Globus pallidus (tissue), 1 donor: Measurements from ENCODE around the gene MON1A.

Experiments used
- DNase-seq: peaks from one replicate; pipeline ENCODE4 v3.0.0-alpha.2; 2015; ENCODE audit warnings: low spot score

Gene MON1A

DNA sequence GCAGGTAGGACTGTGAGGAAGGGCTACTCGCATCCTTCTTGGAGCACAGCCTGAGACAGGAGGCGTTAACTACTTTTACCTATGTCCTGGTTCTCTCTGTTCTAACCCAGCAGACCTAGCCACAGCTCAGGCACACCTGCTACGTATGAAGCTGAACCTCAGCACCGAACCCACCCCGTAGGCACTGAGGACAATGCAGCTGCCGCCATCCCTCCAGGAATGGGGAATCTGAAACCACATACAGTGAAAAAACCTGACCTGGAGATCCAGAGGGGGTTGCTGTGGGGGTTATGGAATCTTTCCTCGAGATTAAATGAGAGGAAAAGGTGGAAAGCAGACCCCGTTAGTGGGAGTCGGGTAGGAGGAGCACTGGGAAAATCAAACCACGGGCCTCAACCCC lies 40.3 kb downstream of the MON1A start:
- DNase-seq = no peak

DNA sequence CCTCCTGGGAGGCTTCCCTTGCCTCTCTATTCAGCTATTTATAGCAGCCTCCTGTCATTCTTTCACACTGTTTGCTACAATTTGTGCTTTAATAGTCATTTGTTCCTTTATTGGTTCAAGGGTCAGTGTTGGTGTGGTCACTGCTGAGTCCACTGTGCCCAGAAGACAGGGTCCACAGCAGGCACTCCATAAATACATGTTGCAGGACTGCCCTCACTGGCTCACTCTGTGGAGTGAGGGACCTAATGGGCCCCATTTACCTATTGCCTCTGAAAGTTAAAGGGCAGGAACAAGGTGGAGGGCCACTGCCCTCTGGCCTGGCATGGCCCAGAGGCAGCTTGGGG lies 42.7 kb downstream of the MON1A start:
- no peak for DNase-seq

DNA sequence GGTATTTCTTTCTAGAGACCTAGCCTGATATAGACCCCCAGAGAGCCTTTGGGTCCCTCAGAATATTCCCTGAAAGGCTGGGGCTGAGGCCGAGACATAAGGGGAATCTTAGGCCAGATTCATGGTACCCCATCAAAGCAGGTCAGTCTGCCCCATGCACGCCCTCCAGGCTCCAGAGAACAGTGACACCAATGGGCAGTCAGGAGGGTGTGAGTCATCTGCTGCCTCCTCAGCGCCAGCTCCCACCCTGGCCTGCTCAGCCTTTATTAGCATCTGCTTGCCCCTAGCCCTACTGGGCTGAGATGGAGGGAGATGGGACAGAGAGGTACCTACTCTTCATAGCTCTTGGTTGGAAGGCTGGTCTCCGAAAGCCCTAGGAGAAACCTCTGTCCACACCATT lies 45.6 kb downstream of the MON1A start:
- no peak for DNase-seq

DNA sequence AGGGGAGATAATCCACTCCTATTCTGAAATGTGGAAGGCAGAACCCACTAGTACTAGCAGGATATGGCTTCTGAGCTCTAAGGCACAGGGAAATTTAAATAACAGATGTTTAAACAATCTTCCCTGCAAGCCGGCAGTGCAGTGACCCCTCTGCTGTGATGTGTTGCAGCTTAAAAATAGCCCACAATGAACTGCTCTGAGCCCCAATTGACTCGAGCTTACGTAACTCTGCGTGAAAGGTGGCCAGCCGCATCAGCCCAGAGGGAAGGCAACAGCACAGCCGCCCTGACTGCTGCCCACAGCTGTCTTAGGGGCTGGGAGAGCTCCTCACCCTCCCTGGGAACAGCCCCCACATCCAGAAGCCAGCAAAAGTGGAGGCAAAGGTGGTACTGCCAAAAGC lies 47.4 kb downstream of the MON1A start:
- DNase-seq = no peak

DNA sequence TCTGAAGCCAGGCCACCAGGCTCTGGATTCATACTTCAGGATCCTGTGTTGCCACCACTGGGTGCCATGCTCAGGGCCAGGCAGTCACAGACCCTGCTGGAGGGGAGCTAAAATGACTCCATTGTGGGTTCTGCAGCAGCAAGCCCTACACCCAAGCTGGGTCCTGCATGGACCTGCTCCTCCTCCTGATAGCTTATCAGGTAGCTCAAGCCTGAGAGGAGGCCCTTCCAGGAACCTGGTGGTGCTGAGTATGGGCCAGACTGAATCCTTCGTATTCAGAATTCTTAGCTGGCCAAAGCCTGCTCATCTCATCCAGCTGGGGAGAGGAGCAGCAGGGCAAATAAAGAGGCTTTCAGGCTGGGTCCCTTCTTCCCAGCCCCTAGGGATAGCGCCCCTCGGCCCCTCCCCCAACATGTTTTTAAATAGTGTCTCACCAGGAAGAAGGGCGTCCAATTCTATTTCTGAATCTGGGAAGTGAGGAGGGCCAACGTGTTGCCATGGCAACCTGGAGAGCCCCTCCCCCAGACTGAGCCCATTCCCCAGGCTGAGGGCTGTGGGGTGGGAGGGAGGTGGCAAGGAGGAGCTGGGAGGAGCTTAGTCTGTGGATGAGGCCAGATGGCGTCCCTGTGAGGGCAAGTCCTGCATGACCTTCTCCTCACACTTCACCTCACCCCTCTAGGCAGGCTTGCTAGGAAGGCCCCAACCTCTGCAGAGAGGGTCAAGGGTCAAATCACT lies 48.9 kb downstream of the MON1A start:
- DNase-seq = no peak

DNA sequence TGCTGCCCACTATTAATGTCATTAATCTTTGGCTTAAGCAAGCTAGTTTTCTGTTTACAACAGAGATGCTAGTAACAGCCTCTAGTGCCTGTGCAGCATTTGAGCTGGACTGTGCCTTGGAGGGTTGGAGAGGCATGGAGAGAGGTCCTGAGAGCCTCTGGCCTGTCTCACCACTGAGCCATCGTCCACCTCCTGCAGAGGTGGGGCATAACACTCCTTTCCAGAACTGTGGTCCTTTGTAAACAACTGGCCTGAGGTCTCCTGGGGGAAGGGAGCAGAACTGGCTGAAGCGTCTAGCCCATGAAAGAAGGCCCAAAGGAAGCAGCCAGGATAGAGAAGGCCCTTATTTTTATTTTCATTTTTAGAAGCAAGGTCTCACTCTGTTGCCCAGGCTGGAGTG lies 49.9 kb downstream of the MON1A start:
- no peak for DNase-seq

DNA sequence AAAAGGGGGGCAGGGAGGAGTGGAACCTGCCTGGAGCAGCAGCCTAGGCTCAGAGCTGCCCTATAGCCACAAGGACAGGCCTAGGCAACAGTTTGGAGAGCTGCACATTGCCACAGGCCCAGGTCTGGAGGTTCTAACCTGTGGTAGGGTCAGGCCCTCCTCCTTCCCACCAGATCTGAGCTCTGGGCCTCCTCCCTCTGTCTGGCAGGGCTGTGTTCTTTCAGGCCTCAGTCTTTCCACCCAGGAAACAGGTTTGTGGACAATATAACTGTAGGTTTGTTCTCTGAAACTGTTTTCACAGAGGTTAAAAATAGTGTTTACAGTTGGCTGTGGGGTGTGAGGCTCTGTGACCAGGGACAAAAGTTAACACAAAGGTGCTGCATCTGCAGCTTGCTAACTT lies 50.9 kb downstream of the MON1A start:
- no peak for DNase-seq

DNA sequence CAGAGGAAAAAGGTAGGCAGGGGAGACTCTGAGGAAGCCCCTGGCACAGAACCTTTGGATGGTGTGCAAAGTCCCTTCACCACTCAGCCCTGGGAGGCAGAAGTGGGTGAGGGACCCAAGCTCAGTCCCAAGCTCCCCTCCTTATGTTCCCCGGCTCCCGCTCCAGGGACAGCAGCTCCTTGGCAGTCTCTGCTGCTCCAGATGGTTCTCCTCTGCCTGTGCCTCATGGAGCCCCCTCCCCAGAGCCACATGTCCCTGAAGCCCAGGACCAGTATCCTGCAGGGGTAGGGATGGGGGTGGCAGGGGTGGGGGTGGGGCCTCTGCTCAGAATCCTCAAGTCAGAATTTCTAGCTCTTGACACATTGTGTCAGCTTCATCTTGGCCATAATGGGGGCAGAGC lies 51.9 kb downstream of the MON1A start:
- no peak for DNase-seq

DNA sequence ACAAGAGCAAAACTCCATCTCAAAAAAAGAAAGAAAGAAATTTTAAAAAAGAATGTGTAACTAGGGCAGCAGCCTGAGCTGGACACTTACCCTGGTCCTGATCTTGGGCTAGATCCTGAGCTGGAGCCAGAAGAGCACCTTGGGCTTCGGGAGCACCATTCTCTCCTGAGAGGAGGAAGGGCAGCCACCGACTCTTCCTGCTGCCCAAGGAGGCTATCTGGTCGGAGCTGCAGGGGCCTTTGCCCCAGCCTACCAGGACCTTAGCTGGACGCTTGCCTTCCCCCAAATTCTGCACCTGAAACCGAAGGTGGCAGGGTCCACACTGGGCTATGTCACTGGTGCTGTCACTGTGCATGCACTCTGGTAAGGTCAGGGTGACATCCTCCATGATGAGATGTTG lies 53.0 kb downstream of the MON1A start:
- DNase-seq = no peak

DNA sequence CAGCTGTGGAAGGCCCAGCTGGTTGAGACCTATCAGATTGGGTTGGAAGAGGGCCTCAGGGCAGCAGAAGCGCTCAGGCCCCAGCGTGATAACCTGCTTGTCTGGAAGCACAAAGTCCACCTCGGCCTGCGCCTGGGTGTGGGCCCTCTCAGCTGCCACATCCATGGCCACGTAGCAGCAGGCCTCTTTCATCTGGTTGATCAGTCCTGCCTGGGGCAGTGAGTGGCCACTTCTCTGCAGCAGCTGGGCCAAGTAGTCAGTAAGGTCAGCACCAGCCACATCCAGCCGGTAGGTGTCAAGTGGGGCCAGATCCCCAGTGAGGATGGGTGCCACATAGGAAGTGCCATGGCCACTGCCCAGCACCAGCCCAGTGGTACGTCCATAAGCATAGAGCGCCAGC lies 56.0 kb downstream of the MON1A start:
- no peak for DNase-seq

DNA sequence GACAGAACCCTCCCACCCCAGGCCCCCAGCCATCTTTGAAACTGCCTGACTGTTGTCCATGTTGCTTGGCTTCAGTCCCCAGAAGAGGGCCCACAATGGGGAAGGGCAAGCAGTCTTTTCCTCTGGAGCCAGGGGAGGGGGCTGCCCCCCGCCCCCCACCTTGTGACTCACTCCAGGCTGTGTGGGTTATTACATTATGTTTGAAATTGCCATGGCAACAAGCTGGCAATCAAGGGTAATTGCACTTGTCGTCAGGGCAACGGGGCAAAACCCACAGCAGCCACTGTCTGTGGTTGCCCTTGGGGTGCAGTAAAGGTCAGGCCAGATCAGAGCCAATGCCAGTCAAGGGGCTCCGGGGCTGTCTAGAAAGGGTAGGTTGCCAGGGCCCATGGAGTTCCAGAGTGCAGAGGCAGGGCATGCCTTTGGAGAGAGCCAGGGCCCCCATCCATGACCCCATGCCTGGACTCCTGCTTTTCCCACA lies 56.8 kb downstream of the MON1A start:
- DNase-seq = no peak

DNA sequence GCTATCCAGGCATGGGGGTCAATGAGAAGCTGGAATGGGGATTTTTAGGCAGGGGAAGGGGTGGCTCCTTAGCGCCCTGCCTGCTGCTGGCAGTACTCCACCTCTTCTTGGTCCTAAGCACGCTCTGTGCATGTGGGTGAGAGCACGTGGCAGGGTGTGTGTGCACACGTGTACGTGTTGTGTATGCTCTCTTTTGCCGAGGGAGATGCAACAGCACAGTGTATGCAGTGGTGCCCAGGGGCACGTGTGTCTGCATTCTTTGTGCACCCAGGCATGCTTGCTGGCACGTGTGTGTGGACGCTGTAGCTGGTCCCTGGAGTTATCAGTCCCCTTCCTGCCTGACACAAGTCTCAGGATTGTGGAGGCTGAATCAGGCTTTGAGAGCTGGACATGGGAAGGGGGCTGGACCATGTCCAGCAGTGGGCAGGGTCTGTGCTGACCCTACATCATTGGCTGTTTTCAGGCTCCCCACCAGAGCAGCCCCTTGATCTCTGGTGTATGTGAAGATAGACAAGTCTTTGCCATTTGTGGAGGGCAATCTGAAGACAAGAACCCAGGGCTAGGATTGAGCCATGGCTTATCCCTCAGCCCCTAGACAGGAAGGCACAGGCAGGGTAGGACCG lies 58.0 kb downstream of the MON1A start:
- DNase-seq = no peak

DNA sequence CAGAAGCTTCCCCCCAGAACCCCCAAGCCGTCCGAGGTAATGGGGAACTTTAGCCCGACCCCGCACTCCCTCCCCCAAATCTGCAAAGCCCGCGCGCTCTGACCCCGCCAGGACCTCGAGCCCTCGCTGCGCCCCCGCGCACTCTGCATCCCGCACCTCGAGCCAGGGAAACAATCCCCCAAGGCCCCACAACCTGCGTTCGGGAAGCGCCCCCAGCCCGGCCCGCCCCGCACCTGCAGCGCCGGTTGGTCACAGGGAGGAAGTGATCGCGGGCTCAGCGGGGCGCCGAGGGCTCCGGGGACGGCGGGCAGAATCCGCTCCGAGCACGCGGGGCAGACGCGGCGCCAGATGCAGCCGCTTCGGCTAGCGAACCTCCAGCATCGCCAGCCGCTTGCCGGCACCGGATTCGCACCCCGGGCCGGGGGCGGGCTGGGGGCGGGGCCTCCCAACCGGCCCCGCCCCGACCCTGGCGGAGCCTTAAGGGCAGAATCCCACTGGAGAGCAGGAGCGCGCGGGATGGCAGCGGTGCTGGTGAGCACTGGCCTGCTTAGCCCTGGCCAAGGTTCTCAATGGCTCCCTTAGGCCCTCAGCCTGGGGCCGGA lies 60.0 kb downstream of the MON1A start, which contains the start of gene CAMKV:
CAMKV (minus strand) TSS at position 382 of the 602 bp plus-strand sequence. CDS start 7,518 bp downstream, outside the sequence.
- DNase-seq = no peak

DNA sequence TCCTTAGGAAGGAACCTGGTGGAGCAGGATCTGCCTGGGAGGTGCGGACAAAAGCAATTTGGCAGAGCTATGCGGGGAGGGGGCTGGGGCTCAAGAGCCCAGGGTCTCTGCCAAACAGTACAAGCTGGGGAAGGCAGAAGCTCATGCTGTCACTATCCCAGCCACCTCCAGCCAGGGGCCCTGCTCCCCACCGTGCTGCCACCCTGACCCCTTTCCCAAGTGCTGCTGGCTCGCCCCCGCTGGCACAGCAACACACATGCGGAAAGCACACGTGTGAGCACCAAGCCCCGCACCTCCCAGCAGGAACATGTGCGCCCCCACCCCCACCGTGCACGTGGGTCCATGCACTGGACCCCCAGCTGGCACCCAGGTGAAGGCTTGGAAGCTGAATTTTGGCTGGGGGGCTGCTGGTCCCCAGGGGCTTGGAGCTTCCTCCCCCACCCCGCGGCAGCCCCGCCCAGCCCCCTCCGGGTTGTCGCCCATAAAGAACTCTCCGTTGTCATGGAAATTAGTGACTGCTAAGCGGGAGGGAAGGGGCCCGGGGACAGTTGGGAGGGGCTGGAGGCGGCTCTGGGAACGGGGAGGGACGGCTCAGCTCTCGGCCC lies 60.6 kb downstream of the MON1A start:
- no peak for DNase-seq

DNA sequence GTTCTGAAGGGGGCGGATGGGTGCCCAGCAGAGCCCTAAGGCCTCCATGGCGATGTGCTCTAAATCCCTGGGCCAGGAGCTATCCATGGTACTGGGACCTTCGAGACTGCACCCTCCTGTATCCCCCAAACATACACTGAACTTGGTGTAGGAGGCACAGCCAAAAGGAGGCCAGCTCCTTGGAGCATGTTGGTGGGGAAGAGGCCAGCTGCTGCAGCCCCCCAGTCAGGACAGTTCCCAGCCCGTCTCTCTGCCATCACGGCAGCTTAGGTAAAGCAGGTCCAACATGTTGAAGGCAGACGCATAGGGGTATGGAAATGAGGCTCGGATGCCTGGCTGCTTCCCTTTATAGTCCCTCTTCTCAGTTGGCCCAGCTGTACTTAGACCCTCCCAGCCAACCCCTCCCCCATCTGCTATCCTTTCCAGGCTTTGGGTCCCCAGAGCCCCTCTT lies 61.7 kb downstream of the MON1A start:
- DNase-seq = no peak

DNA sequence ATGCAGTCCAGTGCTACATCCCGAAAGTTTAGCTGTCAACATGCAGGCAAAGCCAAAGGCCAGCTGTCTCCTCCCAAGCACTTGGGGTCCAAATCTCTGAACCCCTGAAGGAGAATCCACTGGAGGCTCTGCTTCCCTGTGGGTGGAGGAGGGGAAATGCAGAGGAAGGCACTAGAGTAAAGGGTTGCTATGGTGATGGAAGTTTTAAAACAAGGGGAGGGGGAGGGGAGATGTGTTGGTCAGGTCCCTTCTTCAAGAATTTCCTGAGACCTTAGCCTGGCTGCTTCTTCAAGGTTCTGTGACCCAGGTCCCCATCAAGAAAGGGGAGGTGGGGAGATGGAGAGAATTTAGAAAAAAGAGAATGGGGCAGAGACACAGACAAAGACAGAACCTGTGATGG lies 62.2 kb downstream of the MON1A start:
- no peak for DNase-seq

DNA sequence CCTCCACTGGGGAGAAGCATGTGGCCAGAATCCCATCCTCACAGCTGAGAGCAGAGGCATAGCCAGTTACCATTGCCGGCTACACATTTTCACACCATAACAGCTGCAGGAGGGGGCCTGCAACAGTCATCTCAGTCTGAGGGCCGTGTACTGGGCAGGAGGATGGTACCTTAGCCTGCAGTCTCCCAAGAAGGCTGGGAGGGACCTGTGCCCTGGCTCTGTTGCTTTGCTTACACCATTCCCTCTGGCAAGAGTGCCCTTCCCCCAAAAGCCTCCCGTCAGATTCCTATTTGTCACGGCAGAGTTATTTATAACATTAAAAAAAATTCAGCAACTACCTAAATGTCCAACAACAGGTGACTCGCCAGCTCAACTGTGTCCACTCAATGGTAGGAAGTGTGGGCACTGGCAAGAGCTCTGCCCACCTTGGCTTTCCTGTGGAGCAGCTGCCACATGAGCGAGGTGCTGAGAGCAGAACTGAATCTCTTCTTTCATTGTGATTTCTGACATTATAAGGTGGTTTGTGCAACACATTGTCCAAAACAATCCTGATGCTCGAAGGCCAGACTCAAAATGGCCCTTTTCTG lies 64.3 kb downstream of the MON1A start:
- no peak for DNase-seq

DNA sequence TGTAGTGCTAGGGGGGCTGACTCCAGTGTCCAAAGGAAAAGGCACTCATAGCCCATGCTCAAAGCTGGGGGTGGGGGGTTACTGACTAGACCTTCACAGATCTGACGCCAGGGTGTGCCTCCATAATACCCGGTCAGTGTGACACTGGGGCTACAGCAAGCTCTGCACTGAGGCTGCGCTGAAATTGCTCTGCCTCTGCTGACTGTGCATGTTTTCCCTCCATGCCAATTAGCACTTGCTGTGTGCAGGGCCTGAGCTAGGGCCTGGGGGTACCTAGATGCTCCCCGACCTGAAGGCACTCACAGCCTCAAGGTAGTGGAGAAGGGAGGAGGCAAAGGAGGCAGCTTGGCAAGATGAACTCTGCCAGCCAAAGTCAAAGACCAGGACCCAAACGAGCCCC lies 65.1 kb downstream of the MON1A start:
- DNase-seq = no peak

DNA sequence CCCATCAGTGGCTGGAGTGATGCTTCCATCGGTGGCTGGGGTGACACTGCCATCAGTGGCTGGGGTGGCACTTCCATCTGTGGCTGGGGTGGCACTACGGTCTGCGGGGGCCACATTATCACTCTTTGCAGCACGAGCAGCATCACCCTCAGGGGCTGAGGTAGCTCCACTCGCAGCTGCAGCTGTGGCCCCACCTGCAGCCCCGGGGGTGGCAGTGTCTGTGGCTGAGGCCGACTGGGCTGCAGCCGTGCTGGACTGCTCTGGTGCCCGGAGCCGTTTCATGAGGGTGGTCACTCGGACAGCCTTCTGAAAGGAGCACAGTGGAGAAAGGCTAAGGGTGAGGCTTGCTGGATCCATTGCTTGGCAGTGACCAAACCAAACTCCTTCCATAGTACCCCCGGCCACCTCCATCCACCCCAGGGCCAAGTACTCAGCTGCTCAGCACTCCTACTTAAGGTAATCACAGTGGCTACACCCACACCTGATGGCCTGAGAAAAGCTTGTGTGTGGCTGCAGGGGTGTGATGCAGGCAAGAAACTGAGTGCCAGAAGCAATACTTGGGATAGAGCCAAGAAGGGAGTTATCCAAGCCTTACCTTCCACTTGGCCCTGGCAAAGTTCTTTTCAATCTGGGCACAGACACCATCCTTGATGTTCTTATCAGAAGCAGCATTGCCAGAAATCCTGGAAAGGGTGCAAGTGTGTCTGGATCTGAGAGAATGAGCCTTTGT lies 69.9 kb downstream of the MON1A start:
- no peak for DNase-seq
